GM19328 (cell line): ENCODE results near the gene ANKRD17.
A peak's percentile ranks its signal among the peaks of the same experiment; 100 is the strongest.
"Not testable (repeated sequence)": the region's sequence is repeated elsewhere in the genome, so short reads cannot be mapped to it uniquely, and the experiment has no call there.

Source experiments
- ATAC-seq: cut with Tn5 transposase; IDR thresholded peaks from one replicate; pipeline ENCODE4 v1.9.1; 2021; ENCODE audit warnings: mild to moderate bottlenecking, moderate library complexity; ENCODE audit not compliant: unreplicated experiment

The ANKRD17 gene

GRCh38 chr4:73248821-73249220 is 9.8 kb downstream of the ANKRD17 start:
- no peak for ATAC-seq

GRCh38 chr4:73248416-73248815 is 10.2 kb downstream of the ANKRD17 start:
- ATAC-seq = no peak

GRCh38 chr4:73247100-73247499 is 11.5 kb downstream of the ANKRD17 start:
- ATAC-seq = no peak

DNA sequence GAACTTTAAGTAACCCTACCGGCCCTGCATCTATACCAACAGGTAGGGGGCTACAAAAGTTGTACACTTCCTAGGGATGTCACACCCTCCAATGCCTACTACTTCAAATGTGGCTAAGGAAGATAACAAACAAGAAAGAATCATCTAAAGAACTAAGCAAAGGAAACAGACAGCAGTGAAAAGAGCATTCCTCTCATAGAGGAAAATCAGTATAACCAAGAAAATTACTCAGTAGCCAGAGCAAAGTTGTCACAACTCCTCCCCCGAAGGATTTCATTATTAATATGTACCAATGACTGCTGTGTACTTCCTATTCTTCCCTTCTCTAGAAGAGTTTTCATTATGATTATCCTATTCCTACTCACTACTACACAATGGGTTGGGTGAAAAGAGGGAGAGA is 12.6 kb downstream of the ANKRD17 start:
- ATAC-seq = no peak

DNA sequence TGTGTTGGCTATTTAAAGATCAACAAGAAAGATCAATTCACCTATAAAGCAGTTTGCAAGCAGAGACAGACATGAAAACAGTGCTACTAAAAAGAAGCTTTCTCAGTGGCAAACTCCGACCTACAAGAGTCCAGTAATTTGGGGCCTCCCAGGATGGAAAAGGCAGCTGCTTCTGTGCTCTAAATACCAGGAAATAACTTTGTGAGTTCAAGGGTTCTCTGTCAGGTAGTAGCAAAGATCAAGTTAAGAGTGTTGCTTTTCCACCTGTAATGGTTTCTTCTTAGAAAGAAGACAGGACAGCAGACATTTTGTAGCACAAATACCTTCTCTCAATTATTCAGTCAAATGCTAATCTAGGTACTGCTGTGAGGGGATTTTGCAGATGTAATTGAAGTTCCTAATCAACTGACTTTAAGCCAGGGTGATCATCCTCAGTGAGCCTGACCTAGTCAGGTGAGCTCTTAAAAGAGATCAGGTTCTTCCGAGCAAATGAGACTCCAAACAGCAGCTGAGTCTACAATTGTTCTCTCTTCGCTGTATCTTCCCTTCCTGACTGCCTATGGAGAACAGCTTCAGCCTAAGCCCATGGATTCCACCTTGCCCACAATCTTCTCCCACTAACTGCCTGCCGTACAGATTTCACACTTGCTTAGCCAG is 13.5 kb downstream of the ANKRD17 start:
- no peak for ATAC-seq

DNA sequence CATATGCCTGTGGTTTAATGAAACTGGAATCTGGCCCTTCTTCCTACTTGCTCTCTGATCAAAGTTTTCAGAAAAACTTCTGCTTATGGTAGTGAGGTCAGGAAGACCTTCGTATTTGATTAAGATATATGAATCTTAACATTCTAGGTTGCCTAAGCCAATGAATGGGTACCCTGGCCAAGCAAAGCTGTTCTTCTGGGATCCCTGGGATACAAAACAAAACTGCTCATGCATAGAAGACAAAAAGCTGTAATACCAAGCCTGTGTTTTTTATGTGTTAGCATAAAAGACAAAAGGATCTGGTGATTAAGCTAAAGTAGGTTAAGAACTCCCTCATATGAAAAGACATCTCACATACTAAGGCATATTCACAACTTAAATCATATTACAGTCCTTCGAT is 21.6 kb downstream of the ANKRD17 start:
- no peak for ATAC-seq

GRCh38 chr4:73236151-73236550 is 22.4 kb downstream of the ANKRD17 start:
- ATAC-seq = no peak

- ATAC-seq = no peak
Measured at GRCh38 chr4:73234712-73235111, 23.9 kb downstream of the ANKRD17 start.

DNA sequence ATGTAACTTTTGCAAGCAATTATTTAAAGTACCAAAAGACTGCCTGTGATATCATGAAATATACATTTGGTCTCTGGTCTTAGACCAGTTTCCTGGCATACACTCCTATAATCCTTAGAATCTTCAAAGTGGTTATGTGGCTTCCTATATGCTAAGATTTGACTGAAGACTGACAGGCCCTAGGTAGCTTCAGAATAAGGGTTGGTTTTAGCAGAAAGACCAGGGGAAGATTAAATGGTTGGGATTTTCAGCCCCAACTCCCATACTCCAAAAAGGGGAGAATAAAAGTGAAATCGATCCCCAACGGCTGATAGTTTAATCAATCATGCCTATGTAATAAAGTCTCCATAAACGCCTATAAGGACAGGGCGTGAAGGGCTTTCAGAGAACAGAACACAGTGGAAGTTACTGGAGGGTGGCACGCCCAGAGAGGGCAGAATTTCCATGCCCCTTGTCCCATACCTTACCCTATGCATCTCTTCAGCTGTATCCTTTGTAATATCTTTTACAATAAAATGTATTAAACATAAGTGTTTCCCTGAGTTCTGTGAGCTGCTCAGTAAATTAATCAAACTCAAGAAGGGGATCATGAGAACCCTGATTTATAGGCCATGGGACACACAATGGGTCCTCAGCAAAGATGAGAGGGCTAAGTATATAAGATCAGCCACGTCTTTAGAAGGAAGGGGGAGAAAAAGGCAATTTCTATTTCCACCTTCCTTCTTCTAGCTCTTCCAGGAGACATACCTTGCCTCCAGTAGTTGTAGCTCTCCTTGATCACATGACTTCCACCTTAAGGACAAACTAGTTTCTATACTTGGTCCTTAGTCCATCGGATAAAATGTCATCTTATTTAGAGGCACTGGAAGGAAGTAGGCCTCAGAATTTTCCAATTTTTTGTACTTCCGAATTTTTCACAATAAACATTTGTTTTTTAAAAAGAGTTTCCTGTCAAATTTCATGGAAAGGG is 26.8 kb downstream of the ANKRD17 start:
- ATAC-seq = no peak

- ATAC-seq = no peak
Measured at GRCh38 chr4:73230865-73231517, 27.6 kb downstream of the ANKRD17 start.

GRCh38 chr4:73228800-73229199 is 29.8 kb downstream of the ANKRD17 start:
- ATAC-seq = not testable (repeated sequence)

DNA sequence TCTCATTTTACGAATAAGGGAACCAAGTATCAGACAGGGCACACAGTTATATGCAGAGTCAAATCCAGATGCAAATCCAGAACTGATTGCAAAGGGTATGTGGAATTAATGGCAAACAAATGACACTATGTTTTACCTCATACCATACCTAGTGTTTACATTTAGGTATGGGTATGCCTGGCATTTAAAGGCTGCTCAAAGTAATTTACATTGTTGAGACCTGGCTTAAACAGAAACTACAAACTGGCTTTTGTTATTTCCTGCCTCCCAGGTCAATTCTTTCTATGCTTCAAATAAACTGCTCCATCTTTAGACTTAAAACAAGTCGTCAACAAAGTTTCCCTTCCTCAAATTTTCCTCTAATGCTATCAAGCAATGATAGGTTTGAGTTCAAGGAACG is 33.7 kb downstream of the ANKRD17 start:
- ATAC-seq = no peak

- no peak for ATAC-seq
Measured at GRCh38 chr4:73223258-73223650, 35.3 kb downstream of the ANKRD17 start.

- peak; percentile 96 for ATAC-seq
Measured at GRCh38 chr4:73222466-73223257, 35.9 kb downstream of the ANKRD17 start.

GRCh38 chr4:73221734-73222133 is 36.9 kb downstream of the ANKRD17 start:
- ATAC-seq = no peak

DNA sequence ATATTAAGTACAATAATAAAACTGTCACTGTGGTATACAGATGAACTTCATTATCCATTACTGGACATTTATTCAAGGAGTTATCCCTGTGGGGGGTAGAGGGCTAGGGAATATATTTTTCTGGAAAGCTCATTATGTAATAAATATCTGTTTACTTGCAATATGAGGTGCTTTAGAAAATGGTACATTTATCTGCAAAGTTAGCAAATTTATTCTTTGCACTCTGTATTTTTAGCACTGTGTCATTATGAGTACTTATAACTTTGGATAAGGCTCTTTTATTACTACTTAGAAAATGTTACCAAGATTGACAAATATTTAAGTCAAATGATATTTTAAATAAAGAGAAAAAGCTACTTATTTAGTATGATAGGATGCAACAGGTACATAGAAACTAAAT is 37.8 kb downstream of the ANKRD17 start:
- no peak for ATAC-seq

DNA sequence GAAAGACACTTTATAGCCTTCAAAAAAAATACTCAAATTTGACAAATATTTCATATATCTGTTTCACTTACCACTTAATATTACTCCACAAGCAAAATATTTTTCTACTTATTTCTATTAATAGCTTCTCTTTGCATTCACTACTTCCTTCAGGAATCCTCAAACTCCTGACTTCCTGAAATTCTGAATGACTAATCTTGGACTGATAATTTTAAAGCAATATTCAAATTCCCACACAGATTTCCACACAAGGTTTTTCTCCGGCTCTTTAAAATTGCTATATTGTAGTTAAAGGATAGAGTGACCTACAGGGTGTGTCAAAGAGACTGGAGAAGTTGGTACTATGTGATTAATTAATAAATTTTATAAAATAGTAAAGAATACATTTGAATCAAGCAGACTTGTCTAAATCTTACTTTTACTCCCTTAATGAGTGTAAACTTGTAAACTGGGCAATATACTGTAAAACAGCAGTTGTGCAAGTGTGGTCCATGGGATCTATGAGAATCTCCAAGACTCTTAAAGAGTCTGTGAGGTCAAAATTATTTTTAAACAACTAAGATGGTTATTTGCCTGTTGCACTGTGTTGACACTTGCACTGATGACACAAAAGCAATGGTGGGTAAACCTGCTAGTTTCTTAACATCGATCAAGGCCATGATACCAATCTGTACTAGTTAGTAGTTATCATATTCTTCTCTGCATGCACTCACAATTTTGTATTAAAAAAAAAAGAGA is 44.5 kb downstream of the ANKRD17 start:
- ATAC-seq = no peak

DNA sequence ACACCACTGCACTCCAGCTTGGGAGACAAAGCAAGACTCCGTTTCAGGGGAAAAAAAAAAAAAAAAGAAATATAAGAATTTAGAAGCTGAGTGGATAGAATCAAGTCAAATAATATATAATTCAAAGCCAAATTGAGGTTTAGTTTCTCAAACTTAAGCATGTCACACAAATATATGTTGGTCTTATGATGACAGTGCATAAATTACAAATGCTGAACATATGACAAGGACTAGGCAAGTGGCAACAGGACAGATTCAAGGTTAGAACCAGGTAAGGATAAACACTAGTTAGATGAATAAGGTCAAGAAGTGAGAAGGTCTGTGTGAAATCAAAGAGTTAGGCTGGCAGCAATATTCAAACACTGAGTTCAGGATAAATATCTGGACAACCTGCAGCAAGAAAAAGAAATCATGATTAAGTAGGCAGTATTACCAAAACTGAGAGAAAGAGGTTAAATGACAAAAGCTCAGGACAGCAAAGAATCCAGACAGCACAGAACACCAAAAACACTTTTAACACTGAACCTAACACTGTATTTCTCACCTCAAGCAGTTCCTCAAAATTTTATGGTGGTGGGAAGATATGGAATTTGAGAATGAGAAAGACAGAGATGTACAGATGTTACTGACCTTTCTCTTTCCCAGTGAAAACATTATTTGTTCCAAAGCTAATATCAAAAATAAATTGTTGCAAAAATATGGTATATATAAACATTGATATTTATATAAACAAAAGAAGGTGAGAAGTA is 45.4 kb downstream of the ANKRD17 start:
- no peak for ATAC-seq

DNA sequence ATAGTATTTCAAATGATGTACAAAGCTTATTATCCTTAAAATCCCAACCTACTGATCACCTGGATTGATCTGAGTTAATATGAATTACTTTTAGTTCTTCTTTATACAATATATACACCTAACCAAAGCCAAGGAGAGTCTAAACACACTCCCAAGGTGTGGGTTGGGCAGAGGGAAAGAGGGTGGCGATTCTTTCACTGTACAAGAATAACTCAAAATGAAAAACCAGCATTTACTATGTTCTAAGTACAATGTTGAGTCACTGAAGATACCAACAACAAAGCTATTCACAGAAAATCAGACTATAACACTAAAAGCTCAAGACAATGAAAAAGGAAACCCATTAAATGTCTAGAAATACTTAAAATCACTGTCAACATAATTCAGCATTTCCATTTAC is 46.6 kb downstream of the ANKRD17 start:
- no peak for ATAC-seq
